Neural cell (in vitro differentiated cells): ENCODE results near the gene TCF23.

Experiments used
- EZH2 ChIP-seq: fragments of 200-600, 300-800 bp; shearing (Covaris generic), sonication (generic); IDR thresholded peaks from 2 replicates; pipeline ENCODE4 v1.6.1; 2014; ENCODE audit warnings: antibody characterized with exemption, low read length, borderline replicate concordance, mild to moderate bottlenecking; ENCODE audit not compliant: insufficient read depth, poor library complexity, severe bottlenecking
- POLR2AphosphoS5 ChIP-seq: IDR thresholded peaks from 2 replicates; pipeline ENCODE4 v1.6.1; 2012
- TAF1 ChIP-seq: IDR thresholded peaks from 2 replicates; pipeline ENCODE4 v1.6.1; 2012; ENCODE audit warnings: low read depth
- TF ChIP-seq, protein P1 (sequence below): fragments of 450-650 bp; IDR thresholded peaks from 2 replicates; pipeline ENCODE4 v1.5.1; 2014; ENCODE audit warnings: antibody characterized with exemption, mild to moderate bottlenecking, moderate library complexity; ENCODE audit not compliant: poor library complexity, severe bottlenecking
- TF ChIP-seq, protein P2 (sequence below): IDR thresholded peaks from 2 replicates; pipeline ENCODE4 v1.6.1; 2012; ENCODE audit warnings: borderline replicate concordance

DNA sequence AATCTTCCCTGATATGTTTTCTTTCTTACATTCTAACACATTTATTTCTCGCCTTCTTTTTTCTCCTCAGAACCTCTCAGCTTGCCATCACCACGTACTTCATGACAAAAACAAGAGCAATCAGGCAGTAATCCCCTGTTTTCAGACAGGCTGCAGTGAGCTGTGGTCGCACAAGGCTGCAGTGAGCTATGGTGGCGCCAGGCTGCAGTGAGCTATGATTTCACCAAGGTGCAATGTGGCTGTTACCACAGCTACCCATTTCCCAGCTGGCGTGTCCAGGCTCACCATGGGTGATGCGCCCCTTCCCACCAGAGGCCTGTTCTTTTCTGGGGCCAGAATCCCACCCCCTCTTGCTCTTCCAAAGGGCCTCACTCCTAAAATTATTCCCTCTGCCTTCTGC is 25.8 kb downstream of the TCF23 start:
- TF ChIP-seq, protein P1, sequence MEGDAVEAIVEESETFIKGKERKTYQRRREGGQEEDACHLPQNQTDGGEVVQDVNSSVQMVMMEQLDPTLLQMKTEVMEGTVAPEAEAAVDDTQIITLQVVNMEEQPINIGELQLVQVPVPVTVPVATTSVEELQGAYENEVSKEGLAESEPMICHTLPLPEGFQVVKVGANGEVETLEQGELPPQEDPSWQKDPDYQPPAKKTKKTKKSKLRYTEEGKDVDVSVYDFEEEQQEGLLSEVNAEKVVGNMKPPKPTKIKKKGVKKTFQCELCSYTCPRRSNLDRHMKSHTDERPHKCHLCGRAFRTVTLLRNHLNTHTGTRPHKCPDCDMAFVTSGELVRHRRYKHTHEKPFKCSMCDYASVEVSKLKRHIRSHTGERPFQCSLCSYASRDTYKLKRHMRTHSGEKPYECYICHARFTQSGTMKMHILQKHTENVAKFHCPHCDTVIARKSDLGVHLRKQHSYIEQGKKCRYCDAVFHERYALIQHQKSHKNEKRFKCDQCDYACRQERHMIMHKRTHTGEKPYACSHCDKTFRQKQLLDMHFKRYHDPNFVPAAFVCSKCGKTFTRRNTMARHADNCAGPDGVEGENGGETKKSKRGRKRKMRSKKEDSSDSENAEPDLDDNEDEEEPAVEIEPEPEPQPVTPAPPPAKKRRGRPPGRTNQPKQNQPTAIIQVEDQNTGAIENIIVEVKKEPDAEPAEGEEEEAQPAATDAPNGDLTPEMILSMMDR: no peak
- no peak for TF ChIP-seq POLR2AphosphoS5
- TF ChIP-seq EZH2: no peak
- no peak for TF ChIP-seq TAF1
- TF ChIP-seq, protein P2, sequence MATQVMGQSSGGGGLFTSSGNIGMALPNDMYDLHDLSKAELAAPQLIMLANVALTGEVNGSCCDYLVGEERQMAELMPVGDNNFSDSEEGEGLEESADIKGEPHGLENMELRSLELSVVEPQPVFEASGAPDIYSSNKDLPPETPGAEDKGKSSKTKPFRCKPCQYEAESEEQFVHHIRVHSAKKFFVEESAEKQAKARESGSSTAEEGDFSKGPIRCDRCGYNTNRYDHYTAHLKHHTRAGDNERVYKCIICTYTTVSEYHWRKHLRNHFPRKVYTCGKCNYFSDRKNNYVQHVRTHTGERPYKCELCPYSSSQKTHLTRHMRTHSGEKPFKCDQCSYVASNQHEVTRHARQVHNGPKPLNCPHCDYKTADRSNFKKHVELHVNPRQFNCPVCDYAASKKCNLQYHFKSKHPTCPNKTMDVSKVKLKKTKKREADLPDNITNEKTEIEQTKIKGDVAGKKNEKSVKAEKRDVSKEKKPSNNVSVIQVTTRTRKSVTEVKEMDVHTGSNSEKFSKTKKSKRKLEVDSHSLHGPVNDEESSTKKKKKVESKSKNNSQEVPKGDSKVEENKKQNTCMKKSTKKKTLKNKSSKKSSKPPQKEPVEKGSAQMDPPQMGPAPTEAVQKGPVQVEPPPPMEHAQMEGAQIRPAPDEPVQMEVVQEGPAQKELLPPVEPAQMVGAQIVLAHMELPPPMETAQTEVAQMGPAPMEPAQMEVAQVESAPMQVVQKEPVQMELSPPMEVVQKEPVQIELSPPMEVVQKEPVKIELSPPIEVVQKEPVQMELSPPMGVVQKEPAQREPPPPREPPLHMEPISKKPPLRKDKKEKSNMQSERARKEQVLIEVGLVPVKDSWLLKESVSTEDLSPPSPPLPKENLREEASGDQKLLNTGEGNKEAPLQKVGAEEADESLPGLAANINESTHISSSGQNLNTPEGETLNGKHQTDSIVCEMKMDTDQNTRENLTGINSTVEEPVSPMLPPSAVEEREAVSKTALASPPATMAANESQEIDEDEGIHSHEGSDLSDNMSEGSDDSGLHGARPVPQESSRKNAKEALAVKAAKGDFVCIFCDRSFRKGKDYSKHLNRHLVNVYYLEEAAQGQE: no peak
